ENCODE measurements around the gene NUP85.

The NUP85 gene

GRCh38 chr17:75183999-75184884 is 21.2 kb upstream of the NUP85 start:
- ATAC-seq = no peak
- TF ChIP-seq TSHZ2 (CRISPR knock-in tag; IDR thresholded peaks at IDR 0.05) = no peak
- no peak for TF ChIP-seq GLIS3 (CRISPR knock-in tag; IDR thresholded peaks at IDR 0.05)
- no peak for TF ChIP-seq ZFP3 (CRISPR knock-in tag; IDR thresholded peaks at IDR 0.05)
- TF ChIP-seq, protein P1, sequence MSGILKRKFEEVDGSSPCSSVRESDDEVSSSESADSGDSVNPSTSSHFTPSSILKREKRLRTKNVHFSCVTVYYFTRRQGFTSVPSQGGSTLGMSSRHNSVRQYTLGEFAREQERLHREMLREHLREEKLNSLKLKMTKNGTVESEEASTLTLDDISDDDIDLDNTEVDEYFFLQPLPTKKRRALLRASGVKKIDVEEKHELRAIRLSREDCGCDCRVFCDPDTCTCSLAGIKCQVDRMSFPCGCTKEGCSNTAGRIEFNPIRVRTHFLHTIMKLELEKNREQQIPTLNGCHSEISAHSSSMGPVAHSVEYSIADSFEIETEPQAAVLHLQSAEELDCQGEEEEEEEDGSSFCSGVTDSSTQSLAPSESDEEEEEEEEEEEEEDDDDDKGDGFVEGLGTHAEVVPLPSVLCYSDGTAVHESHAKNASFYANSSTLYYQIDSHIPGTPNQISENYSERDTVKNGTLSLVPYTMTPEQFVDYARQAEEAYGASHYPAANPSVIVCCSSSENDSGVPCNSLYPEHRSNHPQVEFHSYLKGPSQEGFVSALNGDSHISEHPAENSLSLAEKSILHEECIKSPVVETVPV (CRISPR knock-in tag; IDR thresholded peaks at IDR 0.05) = no peak

DNA sequence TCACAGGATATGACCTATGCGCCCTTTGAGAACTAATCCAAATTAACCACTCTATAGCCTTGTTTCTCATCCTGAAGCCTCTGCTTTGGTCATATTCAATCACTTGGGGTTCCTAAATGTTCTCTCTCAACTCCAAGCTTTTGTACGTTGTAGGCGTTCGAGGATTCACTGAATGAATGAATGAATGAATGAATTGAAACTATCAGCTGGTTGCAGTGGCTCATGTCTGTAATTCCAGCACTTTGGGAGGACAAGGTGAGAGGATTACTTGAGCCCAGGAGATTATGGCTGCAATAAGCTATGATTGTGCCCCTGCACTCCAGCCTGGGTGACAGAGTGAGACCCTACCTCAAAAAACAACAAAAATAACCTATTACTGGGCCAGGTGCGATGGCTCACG is 16.9 kb upstream of the NUP85 start:
- ATAC-seq = no peak

GRCh38 chr17:75191584-75191983 is 13.9 kb upstream of the NUP85 start:
- TF ChIP-seq TSHZ2 (CRISPR knock-in tag; IDR thresholded peaks at IDR 0.05) (no peak), ZNF8 (CRISPR knock-in tag; IDR thresholded peaks at IDR 0.05) (no peak), PPARA (CRISPR knock-in tag; IDR thresholded peaks at IDR 0.05; ENCODE audit: borderline replicate concordance) (no peak), CSDC2 (CRISPR knock-in tag; IDR thresholded peaks at IDR 0.05) (no peak)
- ATAC-seq = no peak

More for the DNA sequence above, 16.9 kb upstream of the NUP85 start:
- TF ChIP-seq ZC3H10 (CRISPR knock-in tag; IDR thresholded peaks at IDR 0.05) (no peak), OSR1 (CRISPR knock-in tag; IDR thresholded peaks at IDR 0.05) (no peak), CREB5 (CRISPR knock-in tag; IDR thresholded peaks at IDR 0.05; ENCODE audit: low read depth) (no peak), ZNF70 (CRISPR knock-in tag; IDR thresholded peaks at IDR 0.05) (no peak), ZNF8 (CRISPR knock-in tag; IDR thresholded peaks at IDR 0.05) (no peak), ARNTL (CRISPR knock-in tag; IDR thresholded peaks at IDR 0.05; ENCODE audit: borderline replicate concordance, low read depth) (no peak)
- TF ChIP-seq, protein P1 (CRISPR knock-in tag; IDR thresholded peaks at IDR 0.05) = no peak

- ATAC-seq = no peak
- TF ChIP-seq ESRRG (CRISPR knock-in tag; IDR thresholded peaks at IDR 0.05) (no peak), TSHZ2 (CRISPR knock-in tag; IDR thresholded peaks at IDR 0.05) (no peak), CSDC2 (CRISPR knock-in tag; IDR thresholded peaks at IDR 0.05) (no peak), ZNF70 (CRISPR knock-in tag; IDR thresholded peaks at IDR 0.05) (no peak)
- TF ChIP-seq, protein P1 (CRISPR knock-in tag; IDR thresholded peaks at IDR 0.05) = no peak
- TF ChIP-seq, protein P2, sequence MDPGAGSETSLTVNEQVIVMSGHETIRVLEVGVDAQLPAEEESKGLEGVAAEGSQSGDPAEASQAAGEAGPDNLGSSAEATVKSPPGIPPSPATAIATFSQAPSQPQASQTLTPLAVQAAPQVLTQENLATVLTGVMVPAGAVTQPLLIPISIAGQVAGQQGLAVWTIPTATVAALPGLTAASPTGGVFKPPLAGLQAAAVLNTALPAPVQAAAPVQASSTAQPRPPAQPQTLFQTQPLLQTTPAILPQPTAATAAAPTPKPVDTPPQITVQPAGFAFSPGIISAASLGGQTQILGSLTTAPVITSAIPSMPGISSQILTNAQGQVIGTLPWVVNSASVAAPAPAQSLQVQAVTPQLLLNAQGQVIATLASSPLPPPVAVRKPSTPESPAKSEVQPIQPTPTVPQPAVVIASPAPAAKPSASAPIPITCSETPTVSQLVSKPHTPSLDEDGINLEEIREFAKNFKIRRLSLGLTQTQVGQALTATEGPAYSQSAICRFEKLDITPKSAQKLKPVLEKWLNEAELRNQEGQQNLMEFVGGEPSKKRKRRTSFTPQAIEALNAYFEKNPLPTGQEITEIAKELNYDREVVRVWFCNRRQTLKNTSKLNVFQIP (CRISPR knock-in tag; IDR thresholded peaks at IDR 0.05; ENCODE audit: borderline replicate concordance, low read depth) = no peak
These were observed 10.6 kb upstream of the NUP85 start for GRCh38 chr17:75194879-75195278.
